SU-DHL-6 (cell line): ENCODE results near the gene GTF2H2.
"Not testable (repeated sequence)": the region's sequence is repeated elsewhere in the genome, so short reads cannot be mapped to it uniquely, and the experiment has no call there.

Source experiments
- H2AFZ ChIP-seq: fragments of 200-600 bp; sonication (generic); 2 replicates; pipeline ENCODE4 v1.6.1; 2014; ENCODE audit warnings: low read depth, mild to moderate bottlenecking, moderate library complexity, mixed read lengths, antibody characterized with exemption, low read length; ENCODE audit not compliant: severe bottlenecking
- H3F3A ChIP-seq: fragments of 200-600 bp; shearing (Covaris generic); 2 replicates; pipeline ENCODE4 v1.6.0; 2016; ENCODE audit warnings: antibody characterized with exemption, mild to moderate bottlenecking; ENCODE audit not compliant: insufficient read depth
- H3K27ac ChIP-seq: fragments of 200-600 bp; sonication (generic); 2 replicates; pipeline ENCODE4 v1.5.1; 2016; ENCODE audit warnings: low read depth, mild to moderate bottlenecking, low read length, moderate library complexity, mixed read lengths
- H3K27me3 ChIP-seq: fragments of 200-600 bp; sonication (generic), shearing (Covaris generic); 2 replicates; pipeline ENCODE4 v1.6.0; 2014; ENCODE audit warnings: mild to moderate bottlenecking, low read length
- H3K36me3 ChIP-seq: fragments of 200-600 bp; sonication (generic); 2 replicates; pipeline ENCODE4 v1.6.1; 2014; ENCODE audit warnings: mild to moderate bottlenecking, low read length, mixed read lengths
- H3K4me2 ChIP-seq: fragments of 300-600, 200-600 bp; shearing (Covaris generic), sonication (generic); 2 replicates; pipeline ENCODE4 v1.6.0; 2014; ENCODE audit warnings: low read length, low read depth, mild to moderate bottlenecking; ENCODE audit not compliant: poor library complexity, severe bottlenecking
- H3K4me3 ChIP-seq: fragments of 200-600 bp; sonication (generic); 2 replicates; pipeline ENCODE4 v1.5.1; 2014; ENCODE audit warnings: antibody characterized with exemption, low read length, mild to moderate bottlenecking, mixed read lengths; ENCODE audit not compliant: insufficient read depth, poor library complexity, severe bottlenecking
- H3K79me2 ChIP-seq: fragments of 200-600 bp; sonication (generic); 2 replicates; pipeline ENCODE4 v1.6.1; 2014; ENCODE audit warnings: mild to moderate bottlenecking, low read length, moderate library complexity; ENCODE audit not compliant: insufficient read depth
- H3K9ac ChIP-seq: fragments of 200-600 bp; sonication (generic); 2 replicates; pipeline ENCODE4 v1.7.0; 2014; ENCODE audit warnings: mild to moderate bottlenecking, low read length
- H3K9me2 ChIP-seq: fragments of 200-600 bp; sonication (generic); replicated peaks from 2 replicates; pipeline ENCODE4 v1.6.1; 2014; ENCODE audit warnings: low read length; ENCODE audit not compliant: insufficient read depth
- H3K9me3 ChIP-seq: fragments of 200-600 bp; sonication (generic); 2 replicates; pipeline ENCODE4 v1.6.1; 2014; ENCODE audit warnings: low read length, mixed read lengths; ENCODE audit not compliant: insufficient read depth
- H4K20me1 ChIP-seq: fragments of 200-600 bp; sonication (generic); 2 replicates; pipeline ENCODE4 v1.6.1; 2014; ENCODE audit warnings: low read depth, mild to moderate bottlenecking, antibody characterized with exemption, low read length, moderate library complexity, mixed read lengths

GTF2H2 gene

DNA sequence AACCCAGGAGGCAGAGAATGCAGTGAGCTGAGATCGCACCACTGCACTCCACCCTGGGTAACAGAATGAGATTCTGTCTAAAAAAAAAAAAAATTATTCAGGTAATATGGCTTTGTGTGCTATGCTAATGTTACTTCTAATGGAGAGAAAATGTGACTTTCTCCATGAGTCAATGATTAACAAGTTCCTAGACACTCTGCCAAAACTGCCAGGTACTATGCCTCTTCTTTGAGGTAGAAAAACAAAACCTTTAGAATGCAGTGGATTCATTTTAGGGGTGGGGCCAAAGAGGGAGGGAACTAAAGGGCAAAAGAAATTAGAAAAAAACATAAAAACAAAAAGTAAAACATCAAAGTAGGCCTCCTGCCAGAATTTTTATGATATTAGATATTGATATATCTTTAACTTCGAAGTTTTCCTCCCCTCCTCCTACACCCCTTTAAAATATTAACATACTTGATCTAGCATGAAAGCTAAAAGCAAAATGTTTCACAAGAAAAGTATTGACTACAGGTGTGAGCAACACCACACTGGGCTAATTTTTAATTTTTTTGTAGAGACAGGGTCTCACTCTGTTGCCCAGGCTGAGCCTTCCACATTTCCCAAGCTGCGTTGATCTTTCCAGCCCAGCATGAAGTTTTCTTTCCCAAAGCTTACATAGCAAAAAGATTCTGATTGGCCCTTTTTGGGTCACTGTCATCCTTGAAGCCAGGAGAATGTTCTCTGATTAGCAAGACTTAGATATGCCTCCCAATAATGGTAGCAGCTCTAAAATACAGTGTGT lies 17.0 kb upstream of the GTF2H2 start:
- H3K9ac ChIP-seq, H3K9me3 ChIP-seq, H4K20me1 ChIP-seq, H3K36me3 ChIP-seq, H3K27ac ChIP-seq, H3K4me3 ChIP-seq, H3K79me2 ChIP-seq, H3K4me2 ChIP-seq, H3K9me2 ChIP-seq, H3K27me3 ChIP-seq, H2AFZ ChIP-seq, H3F3A ChIP-seq: not testable (repeated sequence)

DNA sequence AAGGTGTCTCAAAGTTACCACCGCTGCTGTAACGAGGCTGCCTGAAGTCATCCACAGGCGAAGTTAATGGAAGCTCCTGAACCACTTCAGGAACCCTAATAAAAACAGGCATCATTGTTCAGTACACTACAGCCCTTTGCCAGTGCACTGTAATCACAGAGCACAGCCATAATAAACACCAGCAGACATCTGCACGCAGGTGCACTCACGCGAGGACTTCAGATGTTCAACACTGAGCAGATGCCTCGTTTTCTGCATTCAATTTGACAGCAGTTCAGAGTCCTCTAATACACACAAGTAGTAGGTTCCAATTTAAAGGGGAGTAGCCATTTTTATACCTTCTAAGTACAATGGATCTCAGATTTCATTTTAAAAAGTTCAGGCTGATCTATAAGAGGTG lies 15.4 kb upstream of the GTF2H2 start:
- H3K9me2 ChIP-seq, H3K9me3 ChIP-seq, H3K4me3 ChIP-seq, H3K4me2 ChIP-seq, H4K20me1 ChIP-seq, H2AFZ ChIP-seq, H3K79me2 ChIP-seq, H3K27ac ChIP-seq, H3K36me3 ChIP-seq, H3K9ac ChIP-seq, H3K27me3 ChIP-seq, H3F3A ChIP-seq: not testable (repeated sequence)

DNA sequence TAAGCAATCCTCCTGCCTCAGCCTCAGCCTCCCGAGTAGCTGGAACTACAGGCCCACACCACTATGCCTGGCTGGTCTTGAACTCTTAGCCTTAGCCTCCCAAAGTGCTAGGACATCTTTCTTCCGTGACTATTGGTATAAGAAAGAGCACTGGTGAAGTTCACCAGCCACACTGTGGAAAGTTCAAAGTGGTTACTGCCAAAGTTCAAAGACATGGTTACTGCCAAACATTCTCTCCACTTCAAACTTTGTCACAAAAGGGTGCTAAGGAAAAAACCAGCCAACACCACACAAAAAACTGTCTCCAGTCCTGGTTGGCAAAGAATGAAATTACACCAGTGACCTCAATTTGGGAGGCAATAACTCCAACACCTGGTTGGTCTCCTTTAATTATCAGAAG lies 14.9 kb upstream of the GTF2H2 start:
- H3K9ac ChIP-seq, H4K20me1 ChIP-seq: not testable (repeated sequence)

DNA sequence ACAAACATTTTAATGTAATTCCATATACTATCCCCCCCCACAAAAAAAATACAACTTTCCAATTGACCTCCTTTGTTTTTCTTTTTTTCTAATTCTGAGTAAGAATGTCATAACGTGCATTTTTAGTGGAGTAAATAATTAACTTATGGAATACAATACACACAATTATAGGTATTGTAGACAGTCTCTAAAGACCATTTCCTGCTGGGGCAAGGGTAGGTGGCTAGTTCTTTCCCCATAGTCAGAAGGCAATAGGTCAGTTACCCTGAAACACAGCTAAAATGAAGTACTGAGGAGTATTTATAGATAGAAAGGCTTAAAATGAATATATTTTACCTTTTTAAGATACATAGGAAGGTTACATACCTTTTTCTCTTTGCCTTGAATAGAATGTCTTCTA lies 6.2 kb downstream of the GTF2H2 start:
- H3K9ac ChIP-seq, H3K9me2 ChIP-seq, H4K20me1 ChIP-seq, H3K27ac ChIP-seq, H3K4me2 ChIP-seq, H3F3A ChIP-seq, H3K36me3 ChIP-seq, H3K27me3 ChIP-seq, H3K79me2 ChIP-seq, H3K4me3 ChIP-seq, H2AFZ ChIP-seq, H3K9me3 ChIP-seq: not testable (repeated sequence)

More for the DNA sequence above, 14.9 kb upstream of the GTF2H2 start:
- not testable (repeated sequence) for H3K36me3 ChIP-seq, H2AFZ ChIP-seq, H3K27me3 ChIP-seq, H3K9me2 ChIP-seq, H3F3A ChIP-seq, H3K9me3 ChIP-seq, H3K27ac ChIP-seq, H3K79me2 ChIP-seq, H3K4me3 ChIP-seq, H3K4me2 ChIP-seq

DNA sequence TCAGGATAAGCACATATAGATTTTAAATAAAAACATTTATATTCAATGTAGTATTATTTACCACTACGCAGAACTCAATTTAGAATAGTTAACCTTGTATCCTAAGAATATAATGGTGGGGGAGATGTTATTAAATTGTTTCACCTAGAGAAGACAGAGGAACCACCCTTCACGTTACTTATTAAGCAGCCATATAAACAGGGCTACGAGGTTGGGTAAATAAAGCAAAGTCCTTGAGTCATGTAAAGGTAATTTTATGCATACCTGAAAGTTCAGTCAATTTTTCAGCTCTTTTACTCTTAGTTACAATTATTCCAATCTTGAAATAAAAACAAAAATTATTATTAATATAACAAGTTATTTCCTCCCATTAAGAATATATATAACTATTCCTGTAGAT lies 8.1 kb downstream of the GTF2H2 start:
- not testable (repeated sequence) for H4K20me1 ChIP-seq, H3K9me3 ChIP-seq, H3K9ac ChIP-seq, H3K4me2 ChIP-seq, H3K4me3 ChIP-seq, H3K27ac ChIP-seq, H3K36me3 ChIP-seq, H3K9me2 ChIP-seq, H3K79me2 ChIP-seq, H3F3A ChIP-seq, H2AFZ ChIP-seq, H3K27me3 ChIP-seq

DNA sequence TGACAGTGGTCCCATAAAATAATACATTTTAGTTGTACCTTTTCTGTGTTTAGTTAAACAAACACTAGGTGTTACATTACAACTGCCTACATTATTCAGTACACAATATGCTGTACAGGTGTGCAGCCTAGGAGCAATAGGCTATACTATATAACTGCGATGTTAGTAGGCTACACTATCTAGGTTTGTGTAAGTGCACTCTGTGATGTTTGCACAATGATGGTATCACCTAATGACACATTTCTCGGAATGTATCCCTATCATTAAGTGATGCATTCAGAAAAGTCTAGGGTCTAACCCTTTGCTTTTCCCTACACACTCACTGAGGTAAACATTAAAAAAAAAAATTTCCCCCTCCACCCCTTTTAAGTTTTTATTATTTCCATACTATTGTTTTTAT lies 22.7 kb downstream of the GTF2H2 start:
- not testable (repeated sequence) for H4K20me1 ChIP-seq, H3K27ac ChIP-seq, H3K36me3 ChIP-seq, H3F3A ChIP-seq, H2AFZ ChIP-seq, H3K27me3 ChIP-seq, H3K4me3 ChIP-seq, H3K79me2 ChIP-seq, H3K4me2 ChIP-seq, H3K9ac ChIP-seq, H3K9me2 ChIP-seq, H3K9me3 ChIP-seq

DNA sequence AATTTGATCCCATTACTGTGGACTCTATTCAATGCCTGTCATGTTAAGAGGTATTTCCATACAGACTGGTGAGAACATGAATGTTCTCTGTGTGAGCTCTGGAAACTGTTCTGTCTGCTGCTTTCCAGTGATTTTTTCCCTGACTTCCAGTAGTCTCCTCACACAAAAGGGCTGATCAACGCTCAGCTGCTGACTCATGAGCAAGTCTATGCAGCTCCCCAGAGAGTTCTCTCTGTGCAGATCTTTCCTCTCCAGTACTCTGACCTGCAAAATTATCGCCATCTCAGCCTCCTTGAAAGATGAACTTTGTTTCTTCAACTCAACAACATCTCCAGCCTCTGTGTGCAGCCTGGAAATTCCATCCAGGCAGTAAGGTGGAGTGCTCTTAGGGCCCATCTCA lies 23.3 kb downstream of the GTF2H2 start:
- not testable (repeated sequence) for H3K9me3 ChIP-seq, H3K27ac ChIP-seq, H3K36me3 ChIP-seq, H3K9me2 ChIP-seq, H3K9ac ChIP-seq, H3K4me3 ChIP-seq, H4K20me1 ChIP-seq, H3K79me2 ChIP-seq, H3K4me2 ChIP-seq, H2AFZ ChIP-seq, H3F3A ChIP-seq, H3K27me3 ChIP-seq

DNA sequence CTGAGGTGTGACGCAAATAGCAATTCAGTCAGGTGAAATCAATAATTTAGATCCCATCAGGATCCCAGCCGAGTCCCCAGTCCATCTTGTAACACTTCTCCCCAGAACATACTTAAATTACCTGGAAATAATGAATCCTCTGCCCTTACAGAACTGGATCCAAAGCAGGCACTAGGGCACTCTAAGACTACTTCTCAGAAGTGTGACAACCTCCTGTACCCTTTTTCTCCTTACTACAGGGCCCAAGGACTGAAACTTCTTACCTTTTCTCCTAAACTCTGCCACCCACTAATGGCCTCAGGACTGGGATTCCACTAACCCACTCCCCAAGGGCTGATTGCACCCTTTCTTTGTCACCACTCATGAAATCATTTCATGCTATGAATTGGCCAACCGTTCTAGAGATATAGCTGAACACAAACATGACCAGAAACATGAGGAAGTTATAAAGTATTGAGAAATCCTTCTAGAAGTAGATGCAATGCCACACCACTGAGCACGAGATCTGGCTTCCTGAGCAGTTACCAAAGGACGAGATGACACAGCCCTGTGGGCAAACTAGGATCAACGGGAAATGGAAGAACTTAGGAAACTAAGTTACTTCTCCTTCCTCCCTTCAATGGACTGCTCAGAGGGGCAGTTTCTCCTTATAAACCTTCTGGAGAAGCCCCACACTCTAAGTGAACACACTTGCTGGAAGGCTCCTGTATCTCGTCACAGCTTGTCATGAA lies 36.3 kb downstream of the GTF2H2 start:
- H3F3A ChIP-seq, H3K27me3 ChIP-seq, H3K9me2 ChIP-seq, H4K20me1 ChIP-seq, H3K9me3 ChIP-seq, H2AFZ ChIP-seq, H3K4me3 ChIP-seq, H3K36me3 ChIP-seq, H3K4me2 ChIP-seq, H3K9ac ChIP-seq, H3K79me2 ChIP-seq, H3K27ac ChIP-seq: not testable (repeated sequence)
